ENCODE measurements around the gene CLK1.

GRCh38 chr2:200814276-200814815 lies 50.1 kb downstream of the CLK1 start:
- no peak for TF ChIP-seq CTCF (IDR thresholded peaks at IDR 0.05)
- TF ChIP-seq POLR2A (IDR thresholded peaks at IDR 0.05): no peak
